IPS-18c (cell line): ENCODE measurements around the gene LSM3.

Experiments
- H3K4me3 ChIP-seq: 2 replicates; pipeline ENCODE4 v1.7.0; 2013; ENCODE audit warnings: low read depth, mild to moderate bottlenecking, low read length, moderate library complexity; ENCODE audit not compliant: insufficient read depth
- H3K9me3 ChIP-seq: one replicate; pipeline ENCODE4 v1.6.1; 2013; ENCODE audit warnings: mild to moderate bottlenecking, low read length, moderate library complexity; ENCODE audit not compliant: control insufficient read depth, insufficient read depth

Gene LSM3

DNA sequence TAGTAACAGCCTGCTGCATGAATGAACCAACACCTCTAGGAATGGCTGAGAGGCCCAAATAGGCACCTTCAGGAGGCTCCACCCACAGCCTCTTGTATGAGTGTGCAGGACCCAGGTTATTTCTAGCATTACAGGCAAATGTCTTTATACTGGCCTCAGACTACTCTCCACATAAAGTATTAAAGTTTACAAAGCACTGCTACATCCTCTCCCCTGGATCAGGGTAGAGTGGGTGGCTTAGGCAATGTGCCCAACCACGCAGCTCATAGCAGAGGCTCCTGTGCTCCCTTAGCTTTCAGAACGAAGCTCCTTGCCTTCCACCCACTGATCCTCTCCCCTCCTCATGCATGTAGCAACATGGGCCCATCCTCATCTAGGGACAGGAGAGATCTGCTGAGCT is 37.5 kb upstream of the LSM3 start:
- peaks cover 2% of the 10 kb centered on the region for H3K9me3 ChIP-seq

GRCh38 chr3:14141602-14142341 is 36.8 kb upstream of the LSM3 start:
- Histone ChIP-seq H3K4me3 (no peak overlapping the region), H3K9me3 (peaks cover 2% of the 10 kb centered on the region)

More for the DNA sequence above, 37.5 kb upstream of the LSM3 start:
- no peak overlapping the region for H3K4me3 ChIP-seq

- H3K9me3 ChIP-seq = peaks cover 2% of the 10 kb centered on the region
- H3K4me3 ChIP-seq = no peak overlapping the region
Observed at GRCh38 chr3:14142567-14143270, 35.9 kb upstream of the LSM3 start.

- no peak overlapping the region for H3K4me3 ChIP-seq
- H3K9me3 ChIP-seq = peaks cover 2% of the 10 kb centered on the region
Observed at GRCh38 chr3:14143271-14144225, 35.1 kb upstream of the LSM3 start.

DNA sequence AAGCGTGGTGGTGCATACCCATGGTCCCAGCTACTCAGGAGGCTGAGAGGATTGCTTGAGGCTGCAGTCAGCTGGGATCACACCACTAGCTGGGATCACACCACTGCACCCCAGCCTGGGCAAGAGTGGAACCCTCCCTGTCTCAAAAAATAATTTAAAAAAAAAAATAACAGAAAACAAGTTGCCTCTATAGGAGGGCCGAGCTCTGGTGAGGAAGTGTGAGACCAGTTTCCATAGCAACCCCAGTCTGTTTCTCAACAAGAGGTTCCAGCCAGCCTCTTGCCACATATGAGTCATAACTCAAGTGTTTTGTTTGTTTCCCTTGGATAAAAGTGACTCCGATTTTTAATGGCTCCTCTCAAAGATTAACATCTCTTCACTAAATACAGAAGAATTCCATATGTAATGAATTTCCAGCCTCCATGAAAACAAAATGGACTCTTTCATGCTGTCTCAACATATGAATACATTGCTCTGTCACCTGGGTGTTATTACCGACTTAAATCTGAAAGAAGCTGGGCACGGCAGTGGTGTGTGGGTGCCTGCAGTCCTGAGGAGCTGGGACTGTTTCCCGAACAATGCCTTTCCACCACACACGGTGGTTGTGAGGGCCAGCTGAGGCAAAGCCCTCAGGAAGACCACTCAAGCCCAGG is 34.1 kb upstream of the LSM3 start:
- Histone ChIP-seq H3K9me3 (peaks cover 2% of the 10 kb centered on the region), H3K4me3 (no peak overlapping the region)

- H3K9me3 ChIP-seq = peaks cover 2% of the 10 kb centered on the region
- H3K4me3 ChIP-seq = no peak overlapping the region
Observed at GRCh38 chr3:14145236-14145635, 33.4 kb upstream of the LSM3 start.

DNA sequence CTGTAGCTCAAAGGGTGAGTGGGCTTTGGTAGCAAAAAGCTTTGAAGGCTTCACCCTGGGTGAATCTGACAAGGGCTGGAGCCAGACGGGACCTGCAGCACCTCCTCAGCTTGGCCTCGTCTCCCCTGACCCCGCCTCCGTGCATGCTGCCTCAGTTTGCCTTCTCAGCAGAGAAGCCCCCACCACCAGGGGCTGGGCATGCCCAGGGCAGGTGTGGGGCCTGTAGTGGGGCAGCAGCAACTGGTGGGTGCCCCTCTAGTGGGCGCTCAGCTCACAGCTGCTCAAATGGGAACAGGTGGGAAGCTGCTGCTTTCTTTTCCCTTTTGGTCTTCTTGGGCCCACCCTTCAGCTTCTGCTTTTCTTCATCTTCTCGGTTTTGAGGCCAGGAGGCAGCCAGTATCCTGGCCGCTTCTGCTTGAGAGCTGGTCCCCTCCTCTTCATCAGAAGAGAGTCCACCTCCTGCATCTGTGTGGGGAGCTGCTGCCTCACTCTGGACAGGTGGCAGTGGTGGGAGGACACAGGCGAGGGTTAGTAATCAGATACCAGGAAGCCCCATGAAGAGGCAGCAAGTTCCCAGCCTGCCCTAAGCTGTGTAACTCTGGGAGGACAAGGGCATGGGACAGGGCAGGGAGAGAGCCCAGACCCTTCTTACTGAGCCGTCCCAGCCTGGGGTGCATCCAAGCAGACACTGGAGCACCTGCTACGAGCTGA is 32.8 kb upstream of the LSM3 start:
- H3K4me3 ChIP-seq = no peak overlapping the region
- peaks cover 2% of the 10 kb centered on the region for H3K9me3 ChIP-seq

DNA sequence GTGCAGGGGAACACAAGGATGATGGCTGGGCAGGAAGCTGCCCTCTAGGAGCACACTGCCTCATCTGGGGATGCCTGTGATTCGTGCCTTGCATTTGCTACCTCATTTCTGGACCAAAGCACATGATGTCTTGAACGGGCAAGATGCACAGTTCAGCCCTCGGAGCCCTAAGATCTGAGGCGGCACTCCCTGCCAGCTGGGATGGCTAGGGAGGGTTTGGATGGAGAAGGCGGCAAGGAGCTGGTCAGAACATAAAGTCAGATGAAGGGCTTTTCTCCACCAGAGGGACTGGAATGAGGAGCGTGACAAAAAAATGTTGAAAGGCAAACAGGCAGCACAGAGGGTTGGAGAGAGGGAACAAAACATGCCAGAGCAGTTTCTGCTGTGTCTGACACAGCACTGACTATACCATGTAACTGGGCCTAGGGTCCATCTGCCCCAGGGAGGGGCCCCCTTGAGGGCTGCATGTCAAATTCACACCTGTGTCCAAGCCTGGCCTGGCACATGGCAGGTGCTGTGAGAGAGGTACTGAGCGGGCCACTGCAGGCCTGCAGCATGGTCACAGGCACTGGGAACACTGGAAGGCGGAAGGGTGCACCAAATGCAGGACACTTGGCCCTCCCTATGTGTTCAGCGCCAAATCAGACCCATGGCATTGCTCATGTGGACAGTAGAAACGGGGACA is 32.1 kb upstream of the LSM3 start:
- Histone ChIP-seq H3K9me3 (peaks cover 2% of the 10 kb centered on the region), H3K4me3 (no peak overlapping the region)

DNA sequence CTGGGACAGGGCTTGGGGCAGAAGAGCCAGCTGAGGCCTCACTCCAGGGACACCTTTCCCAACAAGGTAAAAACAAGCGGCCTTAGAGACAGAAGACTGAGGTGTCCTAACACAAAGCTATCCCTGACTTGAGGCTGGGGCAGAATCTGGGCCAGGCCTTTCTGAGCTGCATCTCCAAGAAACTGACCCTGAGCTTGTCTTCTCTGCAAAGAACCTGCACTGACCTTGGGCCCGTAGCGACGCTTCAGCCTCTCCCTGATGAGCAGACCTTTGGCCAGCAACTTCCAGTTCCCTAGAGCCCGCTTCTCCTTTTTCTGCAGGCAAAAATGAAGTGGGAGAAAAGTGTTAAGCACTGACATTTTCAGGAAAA is 31.6 kb upstream of the LSM3 start:
- H3K9me3 ChIP-seq = peaks cover 2% of the 10 kb centered on the region

GRCh38 chr3:14147617-14148016 is 31.0 kb upstream of the LSM3 start:
- Histone ChIP-seq H3K9me3 (no peaks in the 10 kb centered on the region), H3K4me3 (no peak overlapping the region)

More for the DNA sequence above, 31.6 kb upstream of the LSM3 start:
- H3K4me3 ChIP-seq = no peak overlapping the region

- Histone ChIP-seq H3K9me3 (no peaks in the 10 kb centered on the region), H3K4me3 (no peak overlapping the region)
Observed at GRCh38 chr3:14148041-14148985, 30.3 kb upstream of the LSM3 start.

DNA sequence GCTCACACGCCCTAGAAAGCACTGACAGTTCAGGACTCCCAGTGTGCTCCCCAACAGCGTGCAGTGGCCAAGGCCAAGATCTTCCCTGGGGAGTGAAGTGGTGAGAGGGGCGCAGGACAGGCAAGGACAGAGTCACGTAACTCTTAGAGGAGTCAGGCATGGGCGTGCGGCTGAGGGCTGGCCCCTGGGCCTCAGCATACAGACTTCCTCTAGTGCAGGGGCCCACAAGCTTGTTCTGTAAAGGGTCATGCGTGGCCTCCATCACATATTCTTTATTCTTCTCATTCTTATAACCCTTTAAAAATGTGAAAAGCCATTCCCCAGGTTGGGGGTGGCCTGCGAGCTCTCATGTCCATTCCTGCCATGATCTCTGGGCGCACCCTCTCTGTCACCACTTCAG is 28.5 kb upstream of the LSM3 start:
- Histone ChIP-seq H3K4me3 (no peak overlapping the region), H3K9me3 (no peaks in the 10 kb centered on the region)

GRCh38 chr3:14150491-14151230 is 28.0 kb upstream of the LSM3 start:
- H3K4me3 ChIP-seq = no peak overlapping the region
- H3K9me3 ChIP-seq = no peaks in the 10 kb centered on the region

DNA sequence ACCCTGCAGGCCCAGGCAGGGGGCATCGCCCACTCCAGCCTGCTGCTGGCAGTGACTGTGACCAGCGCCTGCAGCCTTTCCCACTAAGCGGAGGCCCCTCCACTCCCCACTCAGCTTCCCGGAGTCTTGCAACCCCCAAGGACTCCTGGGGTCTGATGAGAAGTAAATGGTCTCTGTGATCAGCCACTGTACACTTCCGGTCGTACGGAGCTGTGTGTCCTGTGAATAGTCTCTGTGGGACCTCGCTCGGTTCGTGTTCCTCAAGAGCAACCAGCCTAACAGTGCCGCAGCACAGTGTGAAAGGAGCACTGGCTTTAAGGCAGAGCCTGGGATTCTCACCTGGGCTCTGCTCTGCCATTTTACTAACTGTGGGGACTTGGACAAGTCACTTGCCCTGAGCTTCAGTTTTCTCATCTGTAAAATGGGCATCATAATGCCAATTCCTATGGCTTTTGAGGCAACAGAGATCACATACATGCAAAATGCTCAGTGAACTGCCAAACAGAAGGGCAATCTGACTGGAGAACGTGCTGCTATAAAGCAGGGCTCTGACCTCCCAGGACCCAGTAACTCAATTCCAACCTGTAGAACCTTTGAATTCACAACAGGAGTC is 27.0 kb upstream of the LSM3 start:
- Histone ChIP-seq H3K9me3 (no peaks in the 10 kb centered on the region), H3K4me3 (no peak overlapping the region)
